Activated CD8-positive, alpha-beta memory T cell treated with anti-CD3 and anti-CD28 coated beads, Interleukin-2, amount 50 U/mL, for 4 hours (primary cell): ENCODE results near the gene HRNR.
A peak's percentile ranks its signal among the peaks of the same experiment; 100 is the strongest.
"Not testable (repeated sequence)": the region's sequence is repeated elsewhere in the genome, so short reads cannot be mapped to it uniquely, and the experiment has no call there.

Experiments
- DNase-seq: peaks from one replicate; pipeline ENCODE4 v3.0.0-alpha.2; 2020

The HRNR gene

GRCh38 chr1:152224093-152224492 is at the start of gene HRNR:
Gene HRNR (minus strand): TSS chr1:152224193. CDS start chr1:152223253, 940 bp downstream.
- no peak for DNase-seq

DNA sequence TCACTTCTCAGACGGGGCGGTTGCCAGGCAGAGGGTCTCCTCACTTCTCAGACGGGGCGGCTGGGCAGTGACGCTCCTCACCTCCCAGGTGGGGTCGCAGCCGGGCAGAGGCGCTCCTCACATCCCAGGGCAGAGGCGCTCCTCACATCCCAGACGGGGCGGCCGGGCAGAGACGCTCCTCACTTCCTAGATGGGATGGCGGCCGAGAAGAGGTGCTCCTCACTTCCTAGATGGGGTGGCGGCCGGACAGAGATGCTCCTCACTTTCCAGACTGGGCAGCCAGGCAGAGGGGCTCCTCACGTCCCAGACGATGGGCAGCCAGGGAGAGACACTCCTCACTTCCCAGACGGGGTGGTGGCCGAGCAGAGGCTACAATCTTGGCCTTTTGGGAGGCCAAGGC is 32.4 kb upstream of the HRNR start:
- DNase-seq, result not testable (repeated sequence)

DNA sequence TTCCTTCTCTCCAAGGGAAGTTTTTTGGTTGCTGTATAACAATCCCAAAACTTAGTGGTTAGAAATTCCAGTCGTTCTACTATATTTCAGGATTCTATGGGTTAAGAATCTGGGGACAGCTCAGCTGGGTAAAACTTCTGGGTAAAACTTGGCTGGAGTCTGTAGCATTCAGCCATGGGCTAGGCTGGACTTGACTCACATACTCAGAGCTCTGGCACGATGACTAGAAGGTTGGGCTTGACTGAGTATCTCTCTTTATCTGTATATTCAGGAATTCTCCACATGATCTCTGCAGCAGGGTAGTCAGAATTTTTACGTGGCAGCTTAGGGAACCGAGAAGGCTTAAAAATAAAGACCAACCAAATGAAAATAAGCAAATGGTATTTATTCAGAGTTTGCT is 28.2 kb upstream of the HRNR start:
- no peak for DNase-seq

DNA sequence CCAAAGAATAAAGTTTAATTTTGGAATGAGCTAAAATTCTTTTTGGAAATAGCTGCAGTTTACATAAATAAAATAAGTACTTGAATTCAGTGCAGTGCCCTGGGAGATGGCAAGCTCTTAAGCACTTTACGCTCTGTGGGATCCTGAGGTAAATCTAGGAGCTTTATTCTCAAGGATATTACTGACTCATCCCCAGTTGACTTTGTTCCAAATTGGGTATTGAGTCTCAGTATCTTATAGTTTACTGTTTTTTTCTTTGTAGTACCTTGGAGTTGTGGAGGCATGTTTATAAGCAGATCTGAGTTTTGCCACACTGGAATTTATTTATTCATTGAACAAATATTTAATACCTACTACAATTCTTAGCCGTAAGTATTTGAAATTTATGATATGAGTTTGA is 27.4 kb upstream of the HRNR start:
- DNase-seq, result no peak

GRCh38 chr1:152247316-152247715 is 23.3 kb upstream of the HRNR start:
- no peak for DNase-seq

- no peak for DNase-seq
Measured at GRCh38 chr1:152244576-152245273, 20.7 kb upstream of the HRNR start.

DNA sequence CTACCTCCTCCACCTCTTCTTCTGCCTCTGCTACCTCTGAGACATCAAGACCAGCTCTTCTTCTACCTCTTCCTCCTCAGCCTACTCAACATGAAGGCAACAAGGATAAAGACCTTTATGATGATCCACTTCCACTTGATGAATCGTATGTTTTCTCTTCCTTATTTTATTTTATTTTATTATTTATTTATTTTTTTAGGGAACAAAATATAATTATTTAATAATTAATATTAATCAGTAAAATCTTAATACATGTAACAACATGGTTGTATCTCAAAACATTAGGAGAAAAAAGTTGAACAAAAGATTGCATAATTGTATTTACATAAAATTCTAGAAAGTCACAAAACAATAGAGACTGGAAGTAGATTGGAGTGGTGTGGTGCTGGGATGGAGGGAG is 13.1 kb upstream of the HRNR start:
- no peak for DNase-seq

- no peak for DNase-seq
Measured at GRCh38 chr1:152228831-152229230, 4.8 kb upstream of the HRNR start.

DNA sequence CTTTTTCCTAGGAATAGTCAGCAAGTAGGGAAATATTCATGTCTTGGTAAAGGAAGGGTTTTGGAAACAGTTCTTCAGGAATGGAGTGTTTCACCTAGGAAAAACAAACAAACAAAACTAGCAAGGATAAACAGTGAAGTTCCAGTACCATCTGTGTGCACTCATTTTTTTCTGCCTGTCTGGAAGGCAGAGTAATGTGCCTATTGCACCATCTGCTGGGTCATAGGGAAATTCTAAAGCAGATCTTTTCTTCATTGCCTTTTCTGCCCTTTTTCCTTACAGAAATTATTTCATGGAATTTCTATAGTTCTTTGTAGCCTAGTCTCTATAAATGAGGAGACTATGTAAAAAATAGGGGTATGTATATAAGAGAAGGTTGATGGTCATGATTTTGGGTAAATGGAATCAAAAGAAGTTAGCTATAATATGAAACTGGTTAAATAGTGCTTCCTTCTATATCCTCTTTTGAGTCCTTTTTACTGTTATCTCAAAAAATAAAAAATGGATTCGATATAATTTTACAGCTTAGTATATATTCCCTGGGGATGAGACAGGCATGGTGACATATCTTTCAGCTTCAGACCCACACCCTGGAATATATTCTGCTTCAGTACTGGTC is 3.4 kb upstream of the HRNR start:
- DNase-seq, result no peak

- no peak for DNase-seq
Measured at GRCh38 chr1:152225678-152226077, 1.7 kb upstream of the HRNR start.

DNA sequence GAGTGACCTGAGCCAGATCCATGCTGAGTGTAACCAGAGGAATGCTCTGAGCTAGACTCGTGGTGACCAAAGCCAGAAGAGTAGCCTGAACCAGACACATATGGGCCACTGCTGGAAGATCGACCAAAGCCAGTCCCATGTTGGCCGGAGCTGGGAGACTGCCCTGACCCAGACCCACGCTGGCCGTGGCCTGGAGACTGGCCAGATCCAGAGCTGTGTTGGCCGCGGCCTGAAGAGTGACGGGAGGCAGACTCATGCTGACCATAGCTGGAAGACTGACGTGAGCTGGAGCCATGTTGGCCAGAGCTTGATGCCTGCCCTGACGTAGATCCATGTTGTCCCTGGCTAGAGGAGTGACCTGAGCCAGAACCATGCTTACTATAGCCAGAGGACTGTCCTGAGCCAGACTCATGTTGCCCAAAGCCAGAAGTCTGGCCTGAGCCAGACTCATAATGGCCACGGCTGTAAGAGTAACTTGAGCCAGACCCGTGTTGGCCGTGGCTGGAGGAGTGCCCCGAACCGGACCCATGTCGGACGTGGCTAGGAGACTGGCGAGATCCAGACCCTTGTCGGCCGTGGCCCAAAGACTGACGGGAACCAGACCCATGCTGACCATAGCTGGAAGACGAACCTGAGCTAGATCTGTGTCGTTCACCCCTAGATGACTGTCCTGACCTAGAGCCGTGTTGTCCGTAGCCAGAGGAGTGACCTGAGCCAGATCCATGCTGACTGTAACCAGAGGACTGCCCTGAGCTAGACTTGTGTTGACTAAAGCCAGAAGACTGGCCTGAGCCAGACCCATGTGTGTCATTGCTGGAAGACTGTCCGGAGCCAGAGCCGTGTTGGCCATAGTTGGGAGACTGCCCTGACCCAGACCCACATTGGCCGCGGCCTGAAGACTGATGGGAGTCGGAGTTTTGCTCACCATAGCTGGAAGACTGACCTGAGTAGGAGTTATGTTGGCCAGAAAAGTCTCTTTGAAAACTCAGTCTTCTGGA is 3.5 kb downstream of the HRNR start:
- DNase-seq, result no peak

GRCh38 chr1:152219438-152219837 is 4.6 kb downstream of the HRNR start:
- DNase-seq, result not testable (repeated sequence)

DNA sequence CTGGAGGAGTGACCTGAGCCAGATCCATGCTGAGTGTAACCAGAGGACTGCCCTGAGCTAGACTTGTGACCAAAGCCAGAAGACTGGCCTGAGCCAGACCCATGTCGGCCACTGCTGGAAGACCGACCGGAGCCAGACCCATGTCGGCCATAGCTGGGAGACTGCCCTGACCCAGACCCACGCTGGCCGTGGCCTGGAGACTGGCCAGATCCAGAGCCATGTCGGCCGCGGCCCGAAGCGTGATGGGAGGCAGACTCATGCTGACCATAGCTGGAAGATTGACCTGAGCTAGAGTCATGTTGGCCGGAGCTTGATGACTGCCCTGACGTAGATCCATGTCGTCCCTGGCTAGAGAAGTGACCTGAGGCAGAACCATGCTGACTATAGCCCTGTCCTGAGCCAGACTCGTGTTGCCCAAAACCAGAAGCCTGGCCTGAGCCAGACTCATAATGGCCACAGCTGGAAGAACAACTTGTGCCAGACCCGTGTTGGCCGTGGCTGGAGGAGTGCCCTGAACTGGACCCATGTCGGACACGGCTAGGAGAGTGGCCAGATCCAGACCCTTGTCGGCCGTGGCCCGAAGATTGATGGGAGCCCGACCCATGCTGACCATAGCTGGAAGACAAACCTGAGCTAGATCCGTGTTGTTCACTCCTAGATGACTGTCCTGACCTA is 5.1 kb downstream of the HRNR start:
- no peak for DNase-seq

DNA sequence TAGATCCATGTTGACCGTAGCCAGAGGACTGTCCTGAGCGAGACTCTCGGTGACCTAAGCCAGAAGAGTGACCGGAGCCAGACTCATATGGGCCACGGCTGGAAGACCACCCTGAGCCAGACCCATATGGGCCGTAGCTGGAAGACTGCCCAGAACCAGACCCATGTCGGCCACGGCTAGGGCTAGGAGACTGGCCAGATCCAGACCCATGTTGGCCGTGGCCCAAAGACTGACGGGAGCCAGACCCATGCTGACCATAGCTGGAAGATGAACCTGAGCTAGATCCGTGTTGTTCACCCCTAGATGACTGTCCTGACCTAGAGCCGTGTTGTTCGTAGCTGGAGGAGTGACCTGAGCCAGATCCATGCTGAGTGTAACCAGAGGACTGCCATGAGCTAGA is 8.4 kb downstream of the HRNR start:
- DNase-seq, result not testable (repeated sequence)

DNA sequence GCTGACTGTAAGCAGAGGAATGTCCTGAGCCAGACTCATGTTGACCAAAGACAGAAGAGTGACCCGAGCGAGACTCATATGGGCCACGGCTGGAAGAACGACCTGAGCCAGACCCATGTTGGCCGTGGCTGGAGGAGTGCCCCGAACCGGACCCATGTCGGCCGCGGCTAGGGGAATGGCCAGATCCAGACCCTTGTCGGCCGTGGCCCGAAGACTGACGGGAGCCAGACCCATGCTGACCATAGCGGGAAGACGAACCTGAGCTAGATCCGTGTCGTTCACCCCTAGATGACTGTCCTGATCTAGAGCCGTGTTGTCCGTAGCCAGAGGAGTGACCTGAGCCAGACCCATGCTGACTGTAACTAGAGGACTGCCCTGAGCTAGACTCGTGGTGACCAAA is 9.1 kb downstream of the HRNR start:
- DNase-seq, result not testable (repeated sequence)

DNA sequence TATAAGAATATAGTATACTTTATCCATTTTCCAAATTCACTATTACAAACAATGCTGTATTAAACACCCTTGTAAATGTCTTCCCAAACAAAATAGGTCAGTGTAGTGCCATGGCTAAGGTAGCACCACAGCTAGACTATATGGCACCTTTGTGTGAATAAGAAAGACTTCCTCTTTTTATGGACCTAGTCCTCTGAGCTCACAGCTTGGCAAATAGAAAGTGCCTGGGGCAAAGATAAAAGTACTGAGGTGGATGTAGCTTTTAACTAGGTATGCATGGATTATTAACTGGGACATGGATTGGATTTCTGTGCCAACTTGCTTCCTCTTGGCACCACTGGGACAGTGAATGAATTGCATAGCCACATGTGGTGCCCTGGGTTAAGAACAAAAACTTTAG is 25.0 kb downstream of the HRNR start:
- no peak for DNase-seq

- no peak for DNase-seq
Measured at GRCh38 chr1:152197361-152197941, 26.5 kb downstream of the HRNR start.

- no peak for DNase-seq
Measured at GRCh38 chr1:152191711-152192110, 32.3 kb downstream of the HRNR start.

GRCh38 chr1:152191260-152191659 is 32.7 kb downstream of the HRNR start:
- no peak for DNase-seq

DNA sequence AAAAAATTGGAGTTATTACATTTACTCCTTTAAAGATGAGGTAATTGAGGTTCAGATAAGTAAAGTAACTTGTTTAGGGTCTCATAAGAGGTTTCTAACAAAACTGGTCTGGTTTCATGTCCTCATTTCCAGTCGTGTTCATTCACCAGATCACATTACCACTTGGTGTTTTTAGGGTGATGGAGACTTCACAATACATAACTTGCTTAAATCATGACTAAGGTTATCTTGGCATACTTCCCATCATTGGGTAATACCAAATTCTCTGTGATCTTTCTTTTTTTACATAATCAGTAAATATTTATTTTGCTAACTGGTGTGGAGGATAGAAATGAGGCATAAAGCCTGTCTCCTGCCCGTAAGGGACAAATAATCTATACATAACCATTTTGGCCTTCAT is 33.4 kb downstream of the HRNR start:
- no peak for DNase-seq

DNA sequence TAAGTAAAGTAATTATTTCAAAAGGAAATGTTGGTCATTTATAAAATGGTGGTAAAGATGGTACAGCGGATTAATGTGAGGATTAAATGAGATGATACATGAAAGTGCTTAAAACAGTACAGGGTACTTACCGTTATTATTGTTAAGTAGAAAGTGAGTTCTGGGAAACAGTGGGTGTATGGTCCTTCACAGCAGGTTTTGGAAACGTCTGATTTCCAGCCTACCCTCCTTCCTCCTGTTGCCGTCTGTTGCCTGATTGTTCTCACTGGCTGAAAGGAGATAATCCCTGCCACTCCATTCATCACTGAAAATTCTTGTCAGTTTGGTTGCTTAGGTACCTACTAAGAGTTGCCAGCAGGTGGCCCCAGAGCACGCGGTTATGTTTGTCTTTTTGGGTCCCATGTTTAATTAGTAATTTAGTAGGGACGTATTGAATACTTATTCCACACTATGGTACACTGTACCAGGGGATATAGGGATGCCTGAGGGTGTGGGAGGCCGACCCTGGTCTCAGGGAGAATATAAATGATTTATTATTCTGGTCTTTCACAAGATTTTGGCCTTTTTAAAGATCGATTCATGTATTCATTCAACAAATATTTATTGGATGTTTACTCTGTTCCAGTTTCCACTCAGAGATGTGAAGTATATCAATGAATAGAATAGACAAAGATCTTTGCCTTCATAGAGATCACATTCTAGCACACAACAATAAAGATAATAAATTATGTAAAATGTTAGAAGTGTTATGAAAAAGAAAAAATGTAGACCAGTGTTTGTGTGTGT is 34.1 kb downstream of the HRNR start:
- DNase-seq, result peak; percentile 71
